IPS-20b (cell line): ENCODE results near the gene INTS15.
"Not testable (repeated sequence)": the region's sequence is repeated elsewhere in the genome, so short reads cannot be mapped to it uniquely, and the experiment has no call there.

ENCODE experiments used
- H3K27ac ChIP-seq: one replicate; pipeline ENCODE4 v1.5.1; 2013; ENCODE audit warnings: low read length
- H3K27me3 ChIP-seq: 2 replicates; pipeline ENCODE4 v1.6.1; 2013; ENCODE audit warnings: mild to moderate bottlenecking, low read length, inconsistent platforms; ENCODE audit not compliant: insufficient read depth
- H3K36me3 ChIP-seq: 2 replicates; pipeline ENCODE4 v1.6.1; 2013; ENCODE audit warnings: low read depth, mild to moderate bottlenecking, inconsistent platforms, low read length, moderate library complexity; ENCODE audit not compliant: insufficient read depth
- H3K4me1 ChIP-seq: 2 replicates; pipeline ENCODE4 v1.6.1; 2013; ENCODE audit warnings: mild to moderate bottlenecking, control low read depth, inconsistent platforms, low read length, moderate library complexity; ENCODE audit not compliant: insufficient read depth
- H3K4me3 ChIP-seq: 2 replicates; pipeline ENCODE4 v1.5.1; 2013; ENCODE audit warnings: mild to moderate bottlenecking, low read length, inconsistent platforms
- H3K9ac ChIP-seq: 2 replicates; pipeline ENCODE4 v1.6.1; 2013; ENCODE audit warnings: low read depth, mild to moderate bottlenecking, inconsistent platforms, low read length, moderate library complexity
- H3K9me3 ChIP-seq: 2 replicates; pipeline ENCODE4 v1.6.1; 2013; ENCODE audit warnings: mild to moderate bottlenecking, low read depth, low read length, inconsistent platforms; ENCODE audit not compliant: insufficient read depth

Gene INTS15

GRCh38 chr7:6562106-6562505 lies 27.7 kb upstream of the INTS15 start:
- no peak overlapping the region for H3K4me3 ChIP-seq
- H3K27ac ChIP-seq = no peak overlapping the region
- H3K27me3 ChIP-seq = no peaks in the 10 kb centered on the region
- H3K9me3 ChIP-seq = no peaks in the 10 kb centered on the region
- peaks cover 4% of the 10 kb centered on the region; the same call in 1 of the 2 replicates for H3K4me1 ChIP-seq
- no peaks in the 10 kb centered on the region for H3K36me3 ChIP-seq
- H3K9ac ChIP-seq = no peak overlapping the region

GRCh38 chr7:6563936-6564770 lies 25.7 kb upstream of the INTS15 start:
- Histone ChIP-seq H3K4me3 (no peak overlapping the region), H3K9me3 (no peaks in the 10 kb centered on the region), H3K27ac (no peak overlapping the region), H3K9ac (no peak overlapping the region), H3K27me3 (no peaks in the 10 kb centered on the region), H3K4me1 (peaks cover 4% of the 10 kb centered on the region; the same call in 1 of the 2 replicates), H3K36me3 (no peaks in the 10 kb centered on the region)

GRCh38 chr7:6565655-6566054 lies 24.2 kb upstream of the INTS15 start:
- H3K9ac ChIP-seq = no peak overlapping the region
- H3K36me3 ChIP-seq = no peaks in the 10 kb centered on the region
- no peaks in the 10 kb centered on the region for H3K9me3 ChIP-seq
- no peaks in the 10 kb centered on the region for H3K27me3 ChIP-seq
- H3K4me1 ChIP-seq = no peaks in the 10 kb centered on the region
- H3K4me3 ChIP-seq = no peak overlapping the region
- H3K27ac ChIP-seq = no peak overlapping the region

GRCh38 chr7:6567886-6568285 lies 21.9 kb upstream of the INTS15 start:
- H3K36me3 ChIP-seq = no peaks in the 10 kb centered on the region
- H3K4me1 ChIP-seq = no peaks in the 10 kb centered on the region
- H3K9me3 ChIP-seq = no peaks in the 10 kb centered on the region
- H3K27me3 ChIP-seq = no peaks in the 10 kb centered on the region
- no peak overlapping the region for H3K4me3 ChIP-seq
- no peak overlapping the region for H3K27ac ChIP-seq
- no peak overlapping the region for H3K9ac ChIP-seq

GRCh38 chr7:6571160-6571779 lies 18.6 kb upstream of the INTS15 start:
- no peaks in the 10 kb centered on the region for H3K27me3 ChIP-seq
- H3K9ac ChIP-seq = no peak overlapping the region
- H3K4me3 ChIP-seq = no peak overlapping the region
- H3K27ac ChIP-seq = no peak overlapping the region
- H3K4me1 ChIP-seq = no peaks in the 10 kb centered on the region
- H3K9me3 ChIP-seq = no peaks in the 10 kb centered on the region
- no peaks in the 10 kb centered on the region for H3K36me3 ChIP-seq

GRCh38 chr7:6575281-6576023 lies 14.4 kb upstream of the INTS15 start:
- no peaks in the 10 kb centered on the region for H3K27me3 ChIP-seq
- H3K4me3 ChIP-seq = no peak overlapping the region
- H3K27ac ChIP-seq = no peak overlapping the region
- no peaks in the 10 kb centered on the region for H3K9me3 ChIP-seq
- peaks cover 4% of the 10 kb centered on the region for H3K36me3 ChIP-seq
- no peak overlapping the region for H3K9ac ChIP-seq
- H3K4me1 ChIP-seq = no peaks in the 10 kb centered on the region

- no peak overlapping the region for H3K27ac ChIP-seq
- no peak overlapping the region for H3K9ac ChIP-seq
- peaks cover 12% of the 10 kb centered on the region for H3K36me3 ChIP-seq
- H3K4me3 ChIP-seq = no peak overlapping the region
- H3K4me1 ChIP-seq = no peaks in the 10 kb centered on the region
- H3K27me3 ChIP-seq = no peaks in the 10 kb centered on the region
- no peaks in the 10 kb centered on the region for H3K9me3 ChIP-seq
Measured at GRCh38 chr7:6576024-6576866, 13.6 kb upstream of the INTS15 start.

GRCh38 chr7:6576867-6577368 lies 12.9 kb upstream of the INTS15 start:
- H3K27me3 ChIP-seq, H3K9ac ChIP-seq, H3K4me1 ChIP-seq, H3K27ac ChIP-seq, H3K9me3 ChIP-seq: not testable (repeated sequence)
- Histone ChIP-seq H3K36me3 (peaks cover 18% of the 10 kb centered on the region), H3K4me3 (peak overlapping the region; percentile 75; the same call in 1 of the 2 replicates)

- peaks cover 24% of the 10 kb centered on the region for H3K36me3 ChIP-seq
- H3K4me1 ChIP-seq = no peaks in the 10 kb centered on the region
- H3K9me3 ChIP-seq = no peaks in the 10 kb centered on the region
- H3K27ac ChIP-seq = peak within 1 kb of the TSS; percentile 18
- peak within 1 kb of the TSS; percentile 75 for H3K4me3 ChIP-seq
- peak within 1 kb of the TSS; percentile 84 for H3K9ac ChIP-seq
- H3K27me3 ChIP-seq = no peaks in the 10 kb centered on the region
Measured at GRCh38 chr7:6577369-6578113, 12.3 kb upstream of the INTS15 start, which contains the start of gene ZDHHC4. TSS of gene ZDHHC4 (plus strand) at chr7:6577454. CDS start at chr7:6580562, 3,108 bp downstream.

GRCh38 chr7:6578114-6579084 lies 11.4 kb upstream of the INTS15 start:
- Histone ChIP-seq H3K36me3 (peaks cover 33% of the 10 kb centered on the region), H3K4me1 (no peaks in the 10 kb centered on the region), H3K9me3 (no peaks in the 10 kb centered on the region), H3K9ac (no peak overlapping the region; the same call in 1 of the 2 replicates), H3K27me3 (no peaks in the 10 kb centered on the region), H3K27ac (no peak overlapping the region), H3K4me3 (peak overlapping the region; percentile 75; the same call in 1 of the 2 replicates)
